IPS-NIHi7 (cell line): ENCODE measurements around the gene ARHGAP15.
"Not testable (repeated sequence)": the region's sequence is repeated elsewhere in the genome, so short reads cannot be mapped to it uniquely, and the experiment has no call there.

Experiments used
- DNase-seq: peaks from one replicate; pipeline ENCODE4 v3.0.0; 2012; ENCODE audit warnings: mixed read lengths; ENCODE audit errors: extremely low spot score

The ARHGAP15 gene

DNA sequence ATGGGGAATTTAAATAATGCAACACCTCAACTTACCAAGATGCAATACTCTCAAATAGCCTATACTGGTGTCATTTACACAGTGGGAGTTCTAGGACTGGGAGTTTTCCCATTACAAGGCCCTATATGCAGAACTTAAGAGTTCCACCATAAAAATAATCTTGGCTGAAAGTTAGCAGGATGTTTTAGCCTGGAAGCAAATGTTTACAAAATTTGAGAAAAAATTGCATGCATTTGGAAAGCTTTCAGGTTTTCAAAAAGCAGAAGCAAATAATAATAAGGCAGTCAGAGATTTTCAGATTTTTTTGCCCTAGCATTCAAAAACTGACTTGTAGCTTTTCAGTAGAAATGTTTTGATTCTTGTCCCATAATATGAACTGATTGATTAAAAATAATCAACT lies 397.3 kb downstream of the ARHGAP15 start:
- no peak for DNase-seq

DNA sequence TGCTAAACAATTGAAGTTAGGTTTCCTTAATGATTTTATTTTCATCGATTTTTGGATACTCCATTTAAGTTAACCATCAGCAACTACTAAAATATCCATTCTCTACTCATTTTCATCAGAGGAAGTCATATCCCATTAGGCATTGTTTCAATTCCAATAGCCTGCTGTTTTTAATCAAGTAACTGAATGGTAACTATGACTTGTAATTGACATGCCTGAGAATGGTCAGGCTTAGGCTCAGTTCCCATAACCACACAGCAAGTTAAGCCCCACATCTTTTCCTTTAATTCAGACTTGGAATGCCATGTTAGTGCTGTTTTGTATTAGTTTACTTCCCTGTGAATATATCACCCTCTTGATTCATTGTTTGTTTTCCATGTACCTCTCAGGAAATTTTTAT lies 398.8 kb downstream of the ARHGAP15 start:
- no peak for DNase-seq

DNA sequence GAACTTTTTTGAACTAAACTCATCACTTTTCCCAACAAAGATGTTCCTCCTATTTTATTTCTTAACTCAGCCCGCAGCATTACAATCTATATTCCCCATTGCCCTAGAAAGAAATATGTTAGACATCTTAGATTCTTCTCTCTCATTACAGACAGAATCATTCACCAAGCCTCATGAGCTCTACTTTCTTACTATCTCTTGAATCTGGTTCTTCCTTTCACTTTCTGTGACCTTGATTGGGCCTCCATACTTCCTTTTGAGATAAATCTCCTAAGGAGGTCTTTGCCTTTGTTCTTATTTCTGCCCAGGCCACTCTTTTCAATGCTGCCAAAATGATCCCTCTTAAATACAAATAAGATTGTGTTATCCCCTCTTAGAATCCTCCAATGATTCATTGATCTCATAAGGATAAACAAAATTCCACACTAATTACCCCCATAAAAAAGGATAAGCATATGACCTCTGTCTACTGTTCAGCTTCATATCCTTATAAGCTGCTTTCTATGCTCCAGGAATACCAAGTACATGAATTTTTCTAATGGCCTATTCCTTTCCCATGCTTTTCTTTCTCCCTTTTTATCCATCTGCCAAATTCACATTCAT lies 400.0 kb downstream of the ARHGAP15 start:
- no peak for DNase-seq

DNA sequence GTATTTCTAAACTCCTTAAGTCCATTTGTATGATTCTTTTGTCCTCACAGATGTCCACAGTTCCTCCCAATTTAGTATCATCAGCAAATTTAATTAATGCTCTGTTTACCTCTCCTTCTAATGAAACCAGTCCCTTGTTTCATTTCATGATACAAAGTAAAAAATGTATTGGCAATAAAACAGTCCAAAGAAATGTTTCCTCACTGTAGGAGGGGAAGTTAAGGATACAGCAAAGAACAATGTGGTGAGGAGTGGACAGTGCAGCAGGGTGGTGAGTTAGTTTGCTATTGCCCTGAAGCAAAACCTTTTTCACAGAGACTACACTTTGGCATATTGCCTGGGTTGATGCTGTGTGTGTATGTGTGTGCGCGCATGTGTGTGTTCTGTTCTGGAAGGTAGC lies 401.5 kb downstream of the ARHGAP15 start:
- no peak for DNase-seq

DNA sequence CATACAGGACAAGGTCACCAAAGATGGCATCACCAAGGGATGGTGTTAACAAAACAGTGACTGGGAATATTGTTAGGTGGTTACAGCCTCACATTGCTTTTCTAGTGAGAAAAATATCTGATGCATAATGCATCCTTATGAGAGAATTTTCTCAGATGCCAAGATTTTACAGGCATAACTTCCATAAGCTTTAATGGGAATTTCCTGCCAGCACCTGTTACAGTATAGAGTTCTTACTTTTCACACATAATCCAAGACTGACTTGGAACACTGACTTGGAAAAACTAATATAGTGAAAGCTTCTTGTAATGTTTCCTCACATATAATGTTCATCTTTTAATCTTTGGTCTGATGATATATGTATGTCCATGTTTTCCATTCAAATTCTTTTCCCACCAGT lies 402.8 kb downstream of the ARHGAP15 start:
- no peak for DNase-seq

DNA sequence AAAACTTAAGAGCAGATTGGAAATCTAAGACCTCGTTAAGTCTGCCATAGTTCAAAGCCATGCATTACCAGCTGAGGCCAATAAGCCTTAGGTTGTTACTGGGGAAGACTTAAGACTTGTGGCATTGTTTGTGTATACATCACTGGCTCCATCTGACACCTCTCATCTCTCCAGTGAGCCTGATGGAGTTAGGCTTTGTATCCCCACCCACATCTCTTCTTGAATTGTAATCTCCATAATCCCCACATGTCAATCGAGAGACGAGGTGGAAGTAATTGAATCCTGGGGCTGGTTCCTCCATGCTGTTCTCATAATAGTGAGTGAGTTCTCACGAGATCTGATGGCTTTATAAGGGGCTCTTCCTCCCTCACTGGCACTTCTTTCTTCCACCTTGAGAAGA lies 404.6 kb downstream of the ARHGAP15 start:
- DNase-seq, result no peak

DNA sequence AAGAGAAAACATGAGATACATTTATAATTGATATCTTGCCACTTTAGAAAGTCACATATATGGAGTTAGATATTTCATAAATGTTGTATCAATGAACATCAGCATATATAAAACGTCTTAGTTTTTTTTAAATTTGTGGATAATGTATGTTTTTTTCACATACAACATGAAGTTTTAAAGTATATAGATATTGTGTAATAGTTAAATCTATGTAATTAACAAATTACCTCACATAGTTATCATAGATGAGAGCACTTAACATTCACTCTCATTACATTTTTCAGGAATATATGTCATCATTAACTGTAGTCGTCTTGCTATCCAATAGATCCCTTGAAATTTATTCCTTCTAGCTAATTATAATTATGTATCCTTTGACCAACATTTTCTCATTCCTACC lies 406.6 kb downstream of the ARHGAP15 start:
- DNase-seq, result no peak

DNA sequence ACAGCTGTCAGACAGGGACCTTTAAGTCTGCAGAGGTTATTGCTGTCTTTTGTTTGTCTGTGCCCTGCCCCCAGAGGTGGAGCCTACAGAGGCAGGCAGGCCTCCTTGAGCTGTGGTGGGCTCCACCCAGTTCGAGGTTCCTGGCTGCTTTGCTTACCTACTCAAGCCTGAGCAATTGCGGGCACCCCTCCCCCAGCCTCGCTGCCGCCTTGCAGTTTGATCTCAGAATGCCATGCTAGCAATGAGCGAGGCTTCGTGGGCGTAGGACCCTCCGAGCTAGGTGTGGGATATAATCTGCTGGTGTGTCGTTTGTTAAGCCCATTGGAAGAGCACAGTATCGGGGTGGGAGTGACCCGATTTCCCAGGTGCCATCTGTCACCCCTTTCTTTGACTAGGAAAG lies 412.7 kb downstream of the ARHGAP15 start:
- DNase-seq, result not testable (repeated sequence)

DNA sequence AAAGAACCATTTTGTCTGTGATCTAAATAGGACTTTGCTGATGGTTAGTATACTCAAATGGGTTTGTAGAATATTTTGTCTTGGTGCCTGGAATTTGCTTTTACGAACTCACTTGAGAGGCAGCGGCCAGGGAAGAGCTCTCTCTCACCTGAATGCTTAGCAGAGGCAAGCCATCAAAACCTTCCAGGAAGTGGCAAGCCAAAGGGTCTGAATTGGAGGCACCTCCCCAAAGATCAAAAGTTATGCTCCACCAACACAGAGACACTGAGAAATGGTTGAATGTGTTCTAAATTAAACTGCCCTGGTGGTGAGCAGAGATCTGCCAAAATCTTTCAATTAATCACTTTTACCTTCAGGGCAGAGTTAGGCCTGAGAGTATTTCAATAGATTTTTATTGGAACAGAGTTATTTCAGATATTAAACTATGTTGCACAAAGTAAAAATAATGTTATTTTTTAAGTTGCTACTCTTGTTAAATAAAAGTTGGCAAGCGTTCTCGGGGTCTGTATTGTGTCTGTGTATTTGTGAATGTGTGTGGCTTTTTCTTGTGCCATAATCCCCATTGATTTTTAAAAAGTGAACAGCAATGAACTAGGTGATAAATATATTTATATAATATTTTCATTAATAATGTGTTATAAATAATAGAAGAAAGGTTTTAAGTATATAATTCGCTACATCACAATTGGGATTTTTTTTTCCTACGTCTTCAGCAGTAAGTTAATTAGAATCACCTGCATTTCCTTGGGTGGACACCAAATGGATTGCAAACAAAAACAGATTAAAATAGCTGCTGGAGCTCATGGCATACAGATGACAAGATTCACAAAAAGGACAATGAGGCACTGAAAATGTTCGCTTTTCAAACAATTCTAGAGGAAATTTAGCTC lies 416.1 kb downstream of the ARHGAP15 start:
- DNase-seq, result no peak

DNA sequence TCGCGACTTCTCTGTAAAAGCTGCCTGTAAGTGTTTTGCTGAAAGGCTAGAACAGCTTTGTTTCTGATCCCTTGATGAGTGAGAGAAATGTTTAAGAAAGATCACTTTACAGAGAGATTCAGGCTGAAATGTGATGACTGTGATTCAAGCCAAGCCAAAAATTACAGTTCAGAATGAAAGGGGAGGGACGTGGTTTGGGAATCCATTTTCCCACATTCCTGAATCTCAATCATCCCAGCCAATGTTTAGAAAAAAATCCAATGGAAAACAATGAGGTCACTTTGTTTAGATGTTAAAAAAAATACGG lies 416.7 kb downstream of the ARHGAP15 start:
- no peak for DNase-seq

DNA sequence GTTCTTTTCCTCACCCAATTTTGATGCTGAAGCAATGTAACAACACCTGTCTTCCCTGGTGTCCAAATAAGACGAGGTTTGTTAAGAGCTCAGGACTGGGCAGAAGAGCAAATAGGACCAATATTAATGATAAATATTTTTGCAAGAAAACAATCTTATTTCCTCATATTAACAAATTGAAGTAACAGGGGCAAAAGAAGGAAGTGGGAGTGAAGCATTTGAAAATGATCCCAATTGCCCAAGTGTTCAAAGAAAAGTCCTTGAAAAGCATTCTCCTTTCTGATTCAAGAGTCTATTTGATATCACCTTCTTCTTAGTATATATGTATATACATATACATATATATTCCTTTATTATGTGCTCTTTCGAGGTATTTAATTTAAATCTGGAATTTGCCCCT lies 418.8 kb downstream of the ARHGAP15 start:
- no peak for DNase-seq

DNA sequence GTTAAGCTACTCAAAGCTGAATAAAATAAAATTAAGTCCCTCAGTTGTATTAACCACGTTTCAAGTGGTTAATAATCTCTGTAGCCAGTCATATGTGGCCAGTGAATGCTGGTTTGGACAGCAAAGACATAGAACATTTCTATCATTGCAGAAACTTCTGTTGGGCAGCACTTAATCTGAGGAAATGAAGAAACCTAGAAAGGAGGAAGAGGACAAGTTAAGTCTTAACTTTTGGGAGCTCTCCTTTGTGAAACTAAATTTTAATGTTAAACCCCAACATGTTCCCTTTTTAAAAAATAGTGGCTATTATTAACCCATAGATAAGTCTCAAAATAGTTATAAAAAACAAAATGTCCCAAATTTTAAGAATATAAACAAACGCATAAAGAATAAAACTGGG lies 421.3 kb downstream of the ARHGAP15 start:
- DNase-seq, result no peak

DNA sequence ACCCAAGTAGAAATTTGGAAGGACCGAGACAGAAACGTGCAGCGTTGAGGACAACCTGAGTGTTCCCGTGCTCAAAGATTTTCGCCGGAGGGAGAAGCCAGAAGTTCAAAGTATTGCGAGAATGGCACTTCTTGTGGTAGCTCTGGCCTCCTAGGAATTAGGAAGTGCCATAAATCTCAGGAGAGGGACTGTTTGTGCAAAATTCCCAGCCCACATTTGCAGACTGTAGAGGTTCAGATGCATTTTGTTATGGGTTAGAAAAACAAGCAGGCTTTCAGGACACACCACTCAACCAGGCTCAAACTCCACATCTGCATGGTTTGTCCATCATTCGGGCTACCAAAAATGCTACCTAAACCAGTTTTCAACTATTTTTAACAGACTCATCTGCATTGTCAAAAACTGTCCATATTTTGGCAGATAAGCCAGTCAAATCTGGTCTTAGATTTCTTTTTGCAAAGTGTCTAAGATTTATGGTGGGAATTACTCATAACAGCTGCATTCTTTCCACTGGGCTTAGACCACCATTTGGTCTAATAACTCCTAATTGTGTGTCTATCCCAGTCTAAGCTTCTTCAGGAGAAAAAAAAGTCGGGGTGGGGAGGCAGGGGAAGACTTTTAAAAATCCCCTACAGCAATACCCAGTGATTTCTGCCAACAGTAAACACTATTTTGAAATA lies 422.9 kb downstream of the ARHGAP15 start:
- no peak for DNase-seq

DNA sequence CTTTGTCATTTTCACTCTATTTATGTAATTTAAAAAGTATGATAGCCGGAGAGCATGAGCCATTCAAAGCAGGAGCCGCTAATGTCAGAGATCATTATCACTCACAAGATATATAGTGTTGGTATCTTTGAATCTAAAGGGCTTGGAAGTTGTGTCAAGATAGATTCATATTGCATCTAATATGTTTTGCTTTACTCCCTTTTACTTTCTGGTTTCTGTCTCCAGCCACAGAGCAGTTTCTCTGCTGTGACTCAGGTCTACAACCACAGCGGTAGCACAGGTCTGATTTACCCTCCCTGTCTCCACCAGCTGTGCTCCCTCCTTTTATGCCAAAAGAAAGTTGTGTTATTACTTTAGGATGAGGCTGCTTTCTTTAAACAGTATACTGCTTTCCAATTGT lies 424.0 kb downstream of the ARHGAP15 start:
- no peak for DNase-seq

DNA sequence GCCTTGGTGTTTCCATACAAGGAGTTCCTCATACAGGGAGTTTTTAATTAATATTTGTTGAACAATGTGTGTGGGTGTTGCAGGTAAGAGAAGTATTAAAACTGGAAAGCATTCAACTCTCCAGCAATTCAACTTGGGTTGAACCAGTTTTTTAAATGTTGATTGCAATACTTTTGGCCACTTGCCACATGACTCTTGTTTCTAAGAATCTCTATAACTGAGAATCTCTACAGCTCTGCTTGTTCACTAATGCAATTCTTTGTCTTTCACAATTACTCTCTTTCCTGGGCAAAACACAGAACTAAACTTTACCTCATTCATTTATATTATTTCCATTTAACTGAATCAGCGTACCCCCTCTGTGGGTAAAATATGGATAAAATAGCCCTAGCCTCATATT lies 429.4 kb downstream of the ARHGAP15 start:
- DNase-seq, result no peak

DNA sequence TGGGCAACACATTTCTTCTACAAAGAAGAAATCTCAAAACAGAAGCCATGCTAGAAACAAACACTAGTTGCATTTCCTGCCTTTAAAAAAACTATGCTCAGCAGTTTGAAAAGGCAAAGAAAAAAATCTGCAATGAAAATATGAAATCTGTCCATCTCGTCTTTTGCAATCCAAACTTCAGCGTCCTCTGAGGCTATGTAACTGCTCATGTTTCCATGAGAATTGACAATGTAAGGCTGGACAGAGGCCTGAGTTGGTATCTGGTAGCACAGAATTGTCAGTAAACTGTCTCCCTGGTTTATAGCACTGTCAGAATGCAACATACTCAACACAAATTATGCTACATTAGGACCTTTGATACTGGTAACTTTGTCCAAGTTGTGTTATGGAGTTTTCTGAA lies 429.9 kb downstream of the ARHGAP15 start:
- DNase-seq, result no peak

DNA sequence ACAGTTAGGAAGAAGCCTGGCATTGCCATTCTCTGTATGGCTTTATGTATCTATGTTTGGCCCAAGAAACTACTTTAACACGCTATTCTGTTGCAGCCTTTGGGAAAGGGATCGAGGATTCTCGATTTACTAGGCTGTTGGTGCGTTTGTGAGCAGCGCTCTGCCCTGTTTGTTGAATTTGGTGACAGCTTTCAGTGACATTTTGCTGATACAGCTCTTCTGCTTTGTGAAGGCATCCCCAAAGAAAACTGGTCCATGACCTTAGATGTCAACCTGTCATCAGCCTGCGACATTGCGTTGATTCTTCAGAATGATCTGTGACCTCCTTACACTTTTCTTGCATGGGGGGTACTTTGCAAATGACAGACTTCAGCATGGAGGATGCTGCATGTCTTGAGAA lies 431.5 kb downstream of the ARHGAP15 start:
- no peak for DNase-seq

DNA sequence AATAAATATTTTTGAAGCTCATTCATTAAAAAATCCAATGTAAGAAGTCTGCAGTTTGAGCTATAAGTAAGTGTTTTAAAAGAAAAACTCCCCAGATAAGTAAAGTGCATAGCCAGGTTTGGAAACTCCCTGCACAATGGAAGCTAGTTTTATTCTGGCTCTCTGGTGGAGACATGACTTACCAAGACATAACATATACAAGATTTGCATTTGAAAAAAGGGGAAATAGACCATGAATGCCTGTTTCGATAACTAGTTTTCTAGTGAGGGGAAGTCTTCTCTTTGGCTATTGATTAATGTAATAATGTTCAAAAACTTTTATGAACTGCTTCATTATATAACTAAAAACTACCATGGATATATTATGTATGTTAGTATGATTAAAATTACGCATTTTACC lies 435.2 kb downstream of the ARHGAP15 start:
- DNase-seq, result no peak

DNA sequence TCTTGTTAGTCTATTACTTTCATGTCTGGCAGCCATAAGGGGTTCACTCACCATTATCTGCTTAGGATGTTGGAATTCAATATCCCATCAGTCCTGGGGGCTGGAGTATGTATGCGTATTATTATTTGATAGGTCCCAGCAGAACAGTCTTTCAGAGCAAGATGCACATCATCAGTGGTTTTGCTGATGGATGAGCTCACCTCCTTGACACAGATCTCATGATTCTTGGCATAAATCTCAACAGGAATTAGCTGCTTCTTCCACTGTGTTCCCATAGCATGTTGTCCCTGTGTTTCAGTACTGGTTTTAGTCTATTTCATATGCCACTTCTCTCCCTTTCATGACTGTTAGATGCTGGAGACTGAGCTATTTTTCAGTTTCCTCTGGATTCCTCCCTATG lies 442.5 kb downstream of the ARHGAP15 start:
- no peak for DNase-seq

DNA sequence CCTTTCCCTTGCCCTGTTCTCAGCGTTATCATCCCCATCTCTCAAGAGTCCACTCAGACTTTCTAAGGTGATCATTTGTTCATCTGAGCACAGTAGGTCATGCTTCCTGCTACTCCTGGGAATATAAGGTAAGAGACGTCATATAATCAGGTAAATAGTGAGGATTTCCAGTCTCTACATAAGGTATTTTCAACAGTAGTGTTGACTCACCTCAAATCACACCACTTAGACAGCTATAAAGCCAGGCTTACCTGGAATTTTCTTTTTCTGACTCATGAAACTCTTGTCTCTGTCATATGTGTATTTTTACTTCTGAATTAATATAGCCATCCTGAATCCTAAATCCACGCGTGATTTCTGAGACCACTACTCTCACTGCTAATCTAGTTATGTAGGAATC lies 443.2 kb downstream of the ARHGAP15 start:
- DNase-seq, result no peak

DNA sequence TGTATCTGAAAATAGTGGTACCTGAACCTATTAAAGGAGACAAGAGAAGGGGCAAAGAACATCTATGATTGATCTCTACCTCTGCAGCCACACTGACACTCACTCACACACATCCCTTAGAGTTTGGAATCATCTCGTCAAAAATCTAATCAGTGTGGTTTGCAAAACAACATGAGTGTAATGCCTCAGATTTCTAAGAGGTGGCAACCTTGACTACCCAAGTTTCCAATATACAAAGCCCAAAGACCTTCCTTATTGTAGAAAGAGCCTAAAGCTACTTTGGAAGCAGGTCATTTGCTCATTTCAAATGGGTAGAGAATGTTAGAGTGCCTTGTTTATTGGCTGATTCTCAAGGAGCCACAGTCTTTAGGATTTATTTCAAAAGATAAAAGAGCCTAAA lies 444.9 kb downstream of the ARHGAP15 start:
- no peak for DNase-seq

DNA sequence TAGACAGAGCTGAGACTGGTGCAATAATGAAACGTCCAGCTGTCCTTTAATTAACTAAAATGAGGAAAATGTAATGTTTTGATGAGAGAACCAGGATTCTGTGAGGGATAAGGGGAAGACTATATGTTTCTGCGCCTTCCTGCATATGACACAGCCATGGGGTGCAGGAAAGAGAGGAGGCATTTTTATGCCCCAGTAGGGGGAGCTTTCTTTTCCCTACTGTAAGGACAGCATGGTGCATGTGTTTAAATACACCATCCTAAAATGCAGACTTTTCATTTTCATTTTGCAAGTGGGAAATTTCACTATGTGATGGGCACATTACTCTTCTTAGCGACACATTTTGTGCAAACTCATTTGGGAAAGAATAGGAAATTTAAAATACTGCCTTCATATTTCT lies 446.1 kb downstream of the ARHGAP15 start:
- DNase-seq, result peak; percentile 40

DNA sequence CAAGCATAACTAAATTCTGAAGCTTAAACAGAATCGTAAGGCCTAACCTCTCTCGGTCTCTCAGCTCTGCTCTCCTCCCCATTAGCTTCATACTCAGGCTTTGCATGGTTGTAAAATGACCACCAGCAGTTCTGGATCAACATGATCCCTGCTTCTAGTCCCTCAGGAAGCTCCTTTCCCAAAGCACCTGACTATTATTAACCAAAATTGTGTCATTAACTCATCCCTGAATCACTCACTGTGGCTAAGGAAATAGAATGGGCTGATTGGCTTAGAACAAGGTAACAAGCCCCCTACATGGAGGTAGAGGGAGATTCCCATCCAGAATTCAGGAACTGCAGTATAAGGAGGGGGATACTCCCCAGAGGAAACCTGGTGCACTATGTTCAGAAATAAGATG lies 448.3 kb downstream of the ARHGAP15 start:
- no peak for DNase-seq
